Measurements from ENCODE around the gene MEF2A. TPM values are rescaled to one million over a fixed set of nuclear protein-coding genes. Genes with fewer than 3 reads are reported as not detected.
"Not testable (repeated sequence)": the region's sequence is repeated elsewhere in the genome, so short reads cannot be mapped to it uniquely, and the experiment has no call there.

The MEF2A gene
- total and polyA plus RNA-seq, 9 of the 15 experiments (the other 6 are each of a cell fraction or from before 2014, with no cell fraction given) = 1.6 to 18.7 (median 8.7) TPM

- intact Hi-C loops (cut with micrococcal nuclease); H3K9ac ChIP-seq (ENCODE audit: insufficient read depth in 1 of 2, low read depth in 2 of 2, low read length in 2 of 2); H3K27ac ChIP-seq (ENCODE audit: extremely low read depth, low read depth, low read length); H3K36me3 ChIP-seq (ENCODE audit: control insufficient read depth, insufficient read depth, low read length); POLR2A ChIA-PET; ATAC-seq; FAIRE-seq; H3K27me3 ChIP-seq (ENCODE audit: control insufficient read depth in 2 of 2, insufficient read depth in 2 of 2, low read length in 2 of 2); H3K4me1 ChIP-seq (replicated peaks in 1 of 2; ENCODE audit: control insufficient read depth in 2 of 2, insufficient read depth in 2 of 2, low read length in 2 of 2); H3K4me3 ChIP-seq; H3K4me2 ChIP-seq (ENCODE audit: insufficient read depth, low read length); H3K9me1 ChIP-seq (ENCODE audit: control insufficient read depth, insufficient read depth, low read length); H4K20me1 ChIP-seq (replicated peaks; ENCODE audit: control insufficient read depth, insufficient read depth, low read length); in situ Hi-C loops (cut with MboI); H3K9me3 ChIP-seq (replicated peaks; ENCODE audit: control insufficient read depth, insufficient read depth, low read depth, low read length); CTCF ChIA-PET (ENCODE audit: low intra/inter-chr PET ratio); BruUV-seq (replicated peaks); DNase-seq (ENCODE audit: extremely low read depth in 1 of 4, low spot score in 3 of 4); H3K79me2 ChIP-seq (ENCODE audit: control insufficient read depth, insufficient read depth, low read length); H2AFZ ChIP-seq (ENCODE audit: low read depth, low read length): not testable (repeated sequence)
- 46% methylated on average over 6 of the region's 6 CpGs for WGBS (ENCODE audit: insufficient coverage, low coverage, missing lambda C conversion rate)
- peak; percentile 56 for TF ChIP-seq ZNF146 (CRISPR knock-in tag; IDR thresholded peaks at IDR 0.05; ENCODE audit: unreplicated experiment)
Observed at GRCh38 chr15:99666073-99666472, 100.3 kb downstream of the MEF2A start.

GRCh38 chr15:99668533-99669182, 102.9 kb downstream of the MEF2A start:
- no peak for FAIRE-seq
- H3K4me1 ChIP-seq (replicated peaks in 1 of 2; ENCODE audit: control insufficient read depth in 2 of 2, insufficient read depth in 2 of 2, low read length in 2 of 2) = no peaks in the 10 kb centered on the region
- in situ Hi-C loops (cut with MboI) = no loop called here
- H3K4me3 ChIP-seq = no peak overlapping the region
- H4K20me1 ChIP-seq (replicated peaks; ENCODE audit: control insufficient read depth, insufficient read depth, low read length) = no peaks in the 10 kb centered on the region
- no peak for DNase-seq (ENCODE audit: extremely low read depth in 1 of 4, low spot score in 3 of 4)
- intact Hi-C loops (cut with micrococcal nuclease) = no loop called here
- no peak overlapping the region for H3K9ac ChIP-seq (ENCODE audit: insufficient read depth in 1 of 2, low read depth in 2 of 2, low read length in 2 of 2)
- H3K79me2 ChIP-seq (ENCODE audit: control insufficient read depth, insufficient read depth, low read length) = no peaks in the 10 kb centered on the region
- H3K4me2 ChIP-seq (ENCODE audit: insufficient read depth, low read length) = no peak overlapping the region
- no peaks in the 10 kb centered on the region for H3K9me1 ChIP-seq (ENCODE audit: control insufficient read depth, insufficient read depth, low read length)
- no peaks in the 10 kb centered on the region for H3K9me3 ChIP-seq (replicated peaks; ENCODE audit: control insufficient read depth, insufficient read depth, low read depth, low read length)
- POLR2A ChIA-PET = interaction anchor here (0.8 kb wide), 1 partner anchor 12 kb away, joined by 3 read pairs; no protein-coding TSS in a partner anchor
- no TSS peak for BruUV-seq (replicated peaks)
- CTCF ChIA-PET (ENCODE audit: low intra/inter-chr PET ratio) = no interaction called here
- 76% methylated on average over 2 of the region's 2 CpGs for WGBS (ENCODE audit: insufficient coverage, low coverage, missing lambda C conversion rate)
- H3K36me3 ChIP-seq (ENCODE audit: control insufficient read depth, insufficient read depth, low read length) = no peaks in the 10 kb centered on the region
- H3K27ac ChIP-seq (ENCODE audit: extremely low read depth, low read depth, low read length) = no peak overlapping the region
- no peak for ATAC-seq
- H3K27me3 ChIP-seq (ENCODE audit: control insufficient read depth in 2 of 2, insufficient read depth in 2 of 2, low read length in 2 of 2) = no peaks in the 10 kb centered on the region
- no peak overlapping the region for H2AFZ ChIP-seq (ENCODE audit: low read depth, low read length)
- TF ChIP-seq PPARD (CRISPR knock-in tag; IDR thresholded peaks at IDR 0.05) (no peak), ARID2 (IDR thresholded peaks at IDR 0.05) (no peak), LARP7 (IDR thresholded peaks at IDR 0.05) (no peak), NFATC3 (IDR thresholded peaks at IDR 0.05) (no peak), TCF7L2 (IDR thresholded peaks at IDR 0.05; ENCODE audit: low read depth, low read length) (no peak), THRAP3 (IDR thresholded peaks at IDR 0.05; ENCODE audit: borderline replicate concordance) (no peak), RFX7 (CRISPR knock-in tag; IDR thresholded peaks at IDR 0.05) (no peak), GTF2B (IDR thresholded peaks at IDR 0.05; ENCODE audit: extremely low read depth, insufficient read length) (no peak), ETS2 (tag; IDR thresholded peaks at IDR 0.05; ENCODE audit: borderline replicate concordance, poor library complexity, severe bottlenecking) (no peak), SETDB1 (IDR thresholded peaks at IDR 0.05; ENCODE audit: low read length) (no peak), ELF2 (CRISPR knock-in tag; IDR thresholded peaks at IDR 0.05) (no peak), SNAPC5 (CRISPR knock-in tag; IDR thresholded peaks at IDR 0.05) (no peak), CREB1 (IDR thresholded peaks at IDR 0.05) (no peak), CREB1 (CRISPR knock-in tag; IDR thresholded peaks at IDR 0.05) (no peak), ZNF398 (CRISPR knock-in tag; IDR thresholded peaks at IDR 0.05) (no peak)

Measured in K562 (cell line).